Hematopoietic multipotent progenitor cell treated with erythropoietin and hydrocortisone succinate and interleukin-3 and kit ligand, for 6 days (in vitro differentiated cells): Measurements from ENCODE around the gene NIBAN1.
"Not testable (repeated sequence)": the region's sequence is repeated elsewhere in the genome, so short reads cannot be mapped to it uniquely, and the experiment has no call there.

Experiments
- DNase-seq: peaks from one replicate; pipeline ENCODE4 v3.0.0-alpha.2; 2015

NIBAN1 gene

DNA sequence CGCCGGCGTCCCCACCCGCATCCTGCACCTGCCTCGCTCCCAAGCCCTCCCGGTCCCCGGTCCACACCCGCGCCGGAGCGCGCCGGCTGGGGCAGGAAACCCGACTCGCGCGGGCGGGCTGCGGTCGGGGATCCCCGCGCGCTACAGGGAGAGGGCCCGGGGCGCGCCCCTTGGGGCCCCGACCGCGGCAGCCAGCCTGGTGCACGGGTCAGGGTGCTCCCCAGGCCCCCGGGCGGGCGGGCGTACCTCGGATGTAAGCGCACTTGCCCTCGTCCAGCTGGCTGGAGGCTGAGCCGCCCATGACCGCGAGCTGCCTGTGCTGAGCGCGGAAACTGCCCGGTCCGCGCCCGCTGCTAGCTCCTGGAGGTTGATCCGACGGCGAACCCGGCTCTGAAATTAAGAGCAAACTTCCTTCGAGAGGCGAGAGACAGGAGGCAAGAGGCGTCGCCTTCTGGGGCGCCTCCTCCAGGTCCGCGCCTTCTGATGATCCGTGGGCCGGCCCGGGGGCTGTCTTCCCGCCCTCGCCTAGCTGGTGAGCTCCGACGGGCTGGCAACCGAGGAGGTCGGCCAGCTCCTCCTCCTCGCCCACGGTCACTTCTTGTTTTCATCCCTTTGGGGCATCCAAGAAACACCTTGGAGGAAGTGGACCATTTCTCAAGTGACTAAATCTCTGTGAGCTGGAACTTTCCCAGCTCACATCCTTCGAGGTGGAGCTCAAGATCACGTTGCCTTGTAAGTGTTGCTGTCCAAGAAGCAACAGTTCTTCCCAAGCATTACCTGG lies at the start of gene NIBAN1:
Gene NIBAN1 (minus strand): TSS at position 453 of the 781 bp plus-strand sequence. CDS start 152 bp downstream, at position 301.
- DNase-seq, result peak; percentile 87

DNA sequence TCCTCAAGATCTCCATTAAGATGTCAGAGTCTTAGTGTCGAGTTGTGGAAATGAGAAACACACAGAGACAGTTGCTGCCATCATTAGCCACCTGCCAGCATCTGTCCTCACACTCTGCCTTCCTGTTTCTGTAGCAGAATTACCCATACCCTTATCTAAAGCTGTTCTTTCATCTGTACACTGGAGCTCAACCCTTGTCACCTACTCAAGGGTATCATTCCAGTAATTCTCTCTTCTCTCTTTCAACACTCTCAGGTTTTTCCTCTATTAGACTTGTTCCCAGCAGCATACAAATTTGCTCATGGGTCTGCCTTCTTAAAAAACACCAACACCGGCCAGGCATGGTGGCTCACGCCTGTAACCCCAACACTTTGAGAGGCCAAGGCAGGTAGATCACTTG lies 43.7 kb upstream of the NIBAN1 start:
- no peak for DNase-seq

GRCh38 chr1:185017338-185017737 lies 43.0 kb upstream of the NIBAN1 start:
- peak; percentile 24 for DNase-seq

GRCh38 chr1:185016880-185017279 lies 42.6 kb upstream of the NIBAN1 start:
- DNase-seq, result no peak

DNA sequence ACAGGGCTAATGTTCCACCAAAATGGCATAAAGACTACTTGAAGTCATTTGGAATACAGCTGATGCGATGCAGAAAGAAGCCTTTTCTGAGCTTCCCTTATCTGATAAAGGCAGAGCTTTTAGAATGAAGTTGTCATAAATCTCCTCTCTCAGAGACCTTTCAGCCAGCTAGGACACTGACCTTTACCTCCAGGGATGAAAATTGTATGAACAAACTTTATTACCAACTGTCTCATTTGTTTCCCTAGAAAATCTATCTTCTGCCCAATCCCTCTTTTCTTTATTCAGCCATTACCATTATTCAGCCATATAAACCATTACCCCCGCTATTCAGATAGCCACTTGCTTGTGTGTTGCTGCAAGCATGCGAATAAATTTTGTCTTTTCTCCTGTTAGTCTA lies 41.3 kb upstream of the NIBAN1 start:
- no peak for DNase-seq

GRCh38 chr1:185014941-185015340 lies 40.6 kb upstream of the NIBAN1 start:
- DNase-seq, result no peak

DNA sequence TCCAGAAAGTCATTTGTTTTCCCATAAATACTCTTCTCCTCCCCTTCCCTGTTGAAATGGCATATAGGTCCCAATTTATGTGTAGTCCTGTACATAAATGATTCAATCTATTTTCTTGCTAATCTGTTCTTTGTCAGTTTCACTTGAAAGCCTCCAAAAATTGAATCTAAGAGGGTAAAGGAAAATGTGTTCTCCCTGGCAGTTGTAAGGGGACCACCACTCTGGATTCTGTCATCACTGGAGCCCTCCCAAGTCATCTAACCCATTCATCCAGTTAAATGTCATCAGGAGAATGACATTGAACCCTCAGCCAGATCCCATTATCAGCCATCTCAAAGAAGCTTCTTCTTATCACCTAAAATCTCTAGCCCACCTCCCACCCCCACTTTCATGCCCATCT lies 36.1 kb upstream of the NIBAN1 start:
- no peak for DNase-seq

DNA sequence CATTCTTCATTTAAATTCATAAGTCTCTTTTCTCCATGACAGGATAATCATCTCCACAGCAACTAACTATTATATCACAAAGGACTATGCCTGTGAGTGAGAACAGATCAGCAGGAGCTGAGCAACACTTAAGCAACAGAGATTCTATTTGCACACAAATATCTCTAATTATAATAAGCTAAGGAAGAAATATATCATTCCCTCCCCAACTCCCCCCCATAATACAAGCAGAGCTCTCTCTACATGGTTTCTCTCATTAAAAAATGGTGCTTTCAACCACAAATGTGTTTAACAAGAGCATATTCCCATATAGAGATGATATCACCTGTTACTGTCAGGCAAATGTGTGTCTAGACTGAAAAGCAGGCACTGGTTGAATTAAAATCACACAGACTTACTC lies 34.5 kb upstream of the NIBAN1 start:
- no peak for DNase-seq

GRCh38 chr1:185001312-185001880 lies 27.1 kb upstream of the NIBAN1 start:
- DNase-seq, result not testable (repeated sequence)

DNA sequence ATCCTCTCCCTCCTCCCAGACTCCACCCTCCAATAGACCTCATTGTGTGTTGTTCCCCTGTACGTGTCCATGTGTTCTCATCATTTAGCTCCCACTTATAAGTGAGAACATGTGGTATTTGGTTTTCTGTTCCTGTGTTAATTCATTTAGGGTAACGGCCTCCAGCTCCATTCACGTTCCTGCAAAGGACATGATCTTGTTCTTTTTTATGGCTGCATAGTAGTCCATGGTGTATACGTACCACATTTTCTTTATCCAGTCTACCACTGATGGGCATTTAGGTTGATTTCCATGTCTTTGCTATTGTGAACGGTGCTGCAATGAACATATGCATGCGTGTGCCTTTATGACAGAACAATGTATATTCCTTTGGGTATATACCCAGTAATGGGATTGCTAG lies 25.7 kb upstream of the NIBAN1 start:
- not testable (repeated sequence) for DNase-seq

DNA sequence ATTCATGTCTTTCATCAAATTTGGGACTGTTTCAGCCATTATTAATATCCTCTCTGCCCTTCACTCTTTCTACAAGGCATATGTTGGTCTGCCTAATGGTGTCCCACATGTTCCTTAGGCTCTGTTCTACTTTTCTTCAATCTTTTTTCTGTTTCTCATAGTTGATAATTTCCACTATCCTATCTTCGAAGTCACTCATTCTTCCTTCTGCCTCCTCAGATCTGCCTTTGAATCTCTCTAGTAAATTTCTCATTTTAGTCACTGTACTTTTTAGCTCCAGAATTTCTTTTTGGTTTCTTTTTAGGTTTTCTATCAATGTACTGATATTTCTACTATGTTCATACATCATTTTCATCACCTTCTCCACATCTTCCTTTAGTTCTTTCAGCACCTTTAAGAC lies 20.0 kb upstream of the NIBAN1 start:
- no peak for DNase-seq

DNA sequence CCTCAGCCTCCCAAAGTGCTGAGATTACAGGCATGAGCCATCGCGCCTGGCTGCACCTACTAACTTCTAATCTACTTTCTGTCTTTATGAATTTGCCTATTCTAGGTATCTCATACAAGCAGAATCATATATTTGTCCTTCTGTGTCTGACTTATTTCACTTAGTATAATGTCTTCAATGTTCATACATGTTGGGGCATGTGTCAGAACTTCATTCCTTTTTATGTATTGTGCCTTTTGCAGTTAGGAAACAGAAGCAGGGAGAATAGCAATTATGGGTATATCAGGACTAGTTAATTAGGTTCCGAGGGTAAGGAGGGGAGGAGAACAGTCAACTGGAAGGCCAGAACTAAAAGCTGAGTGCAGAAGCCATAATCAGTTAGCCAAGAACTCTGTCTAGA lies 18.0 kb upstream of the NIBAN1 start:
- DNase-seq, result no peak

GRCh38 chr1:184990204-184990603 lies 15.9 kb upstream of the NIBAN1 start:
- DNase-seq, result no peak

GRCh38 chr1:184988506-184988905 lies 14.2 kb upstream of the NIBAN1 start:
- no peak for DNase-seq

DNA sequence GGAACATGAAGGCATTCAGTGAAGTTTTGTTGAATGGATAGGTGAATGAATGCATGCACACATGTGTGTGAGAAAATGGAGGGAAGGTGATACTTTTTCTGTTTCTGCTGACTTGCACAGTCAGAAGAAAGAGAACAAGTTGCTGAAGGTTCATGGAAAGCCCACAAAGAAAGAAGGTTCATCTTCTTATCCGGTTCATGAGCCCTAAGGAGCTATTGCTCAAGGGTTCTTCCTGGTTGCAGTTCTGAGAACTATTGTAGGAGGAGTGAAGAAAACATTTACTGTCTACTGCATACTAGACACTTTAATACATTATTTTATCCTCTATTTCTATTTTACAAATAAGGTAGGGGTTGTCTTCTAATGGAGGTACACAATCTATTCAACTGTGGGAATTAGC lies 13.4 kb upstream of the NIBAN1 start:
- peak; percentile 51 for DNase-seq

- peak; percentile 44 for DNase-seq
Observed at GRCh38 chr1:184986250-184986649, 11.9 kb upstream of the NIBAN1 start.

- DNase-seq, result peak; percentile 93
Observed at GRCh38 chr1:184982002-184982954, 8.0 kb upstream of the NIBAN1 start.

DNA sequence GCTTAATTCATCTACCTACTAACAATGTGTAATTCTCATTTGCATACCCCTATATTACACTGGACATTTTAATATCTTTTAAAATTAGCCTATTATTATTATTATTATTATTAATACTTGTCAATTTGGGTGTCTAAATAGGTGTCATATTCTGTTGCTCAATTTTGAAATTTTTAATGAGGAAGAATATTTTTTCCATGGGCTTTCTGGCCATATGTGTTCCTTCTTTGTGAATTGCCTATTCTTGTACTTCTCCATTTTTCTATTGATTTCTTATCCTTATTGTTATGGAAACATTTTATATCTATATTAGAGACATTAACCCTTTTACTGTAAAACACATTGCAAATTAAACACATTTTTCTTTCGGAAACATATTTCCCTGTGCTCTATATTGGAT lies 6.4 kb upstream of the NIBAN1 start:
- no peak for DNase-seq

GRCh38 chr1:184975208-184975870 lies 1.0 kb upstream of the NIBAN1 start:
- DNase-seq, result peak; percentile 30

- DNase-seq, result no peak
Observed at GRCh38 chr1:184974837-184975115, 468 bp upstream of the NIBAN1 start.

DNA sequence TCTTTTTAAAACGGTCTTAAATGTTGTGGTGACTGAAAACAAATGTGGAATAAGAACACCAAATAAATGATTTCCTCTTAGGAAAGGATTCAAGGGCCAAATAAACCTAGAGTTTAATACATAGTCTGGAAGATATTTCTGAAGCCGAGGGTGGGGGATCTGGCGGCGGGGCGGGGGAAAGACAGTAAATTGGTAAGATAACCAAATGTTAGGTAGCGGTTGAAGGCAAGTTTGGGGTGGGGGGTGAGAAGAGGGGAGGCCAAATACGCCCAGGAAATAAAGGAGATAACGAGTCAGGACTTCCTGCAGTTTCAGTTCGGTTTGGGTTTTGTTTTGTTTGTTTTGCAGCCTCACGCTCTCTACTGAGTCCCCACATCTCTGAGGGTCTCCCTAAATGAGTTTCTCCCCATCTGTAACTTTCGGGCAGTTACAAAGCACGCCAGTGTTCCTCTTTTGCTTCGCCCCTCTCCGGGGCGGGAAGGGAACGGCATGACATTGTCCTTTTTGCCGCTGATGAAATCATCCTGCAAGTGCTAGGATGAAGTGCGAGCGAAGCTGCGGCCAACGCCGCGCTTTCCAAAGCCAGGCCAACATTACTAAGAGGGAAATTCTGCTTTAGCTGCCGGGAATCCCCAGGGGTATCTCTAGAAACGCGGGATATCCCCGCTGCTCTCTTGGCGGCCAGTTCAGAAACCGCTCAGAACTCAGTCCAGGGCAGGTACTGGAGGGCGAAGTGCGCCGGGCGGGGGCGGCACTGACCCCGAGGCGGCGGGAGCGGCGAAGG lies 844 bp downstream of the NIBAN1 start:
- peak; percentile 78 for DNase-seq

GRCh38 chr1:184972315-184973055 lies 1.8 kb downstream of the NIBAN1 start:
- DNase-seq, result no peak
